Osteocyte (in vitro differentiated cells): Measurements from ENCODE around the gene GRID1. TPM values are rescaled to one million over a fixed set of nuclear protein-coding genes. Genes with fewer than 3 reads are reported as not detected.

Experiments
- DNase-seq: peaks from one replicate; pipeline ENCODE4 v3.0.0; 2021; ENCODE audit warnings: mixed read lengths; ENCODE audit not compliant: unreplicated experiment; ENCODE audit errors: extremely low spot score
- H3K27ac Mint-ChIP-seq: one replicate; pipeline ENCODE4 v1.8.0; 2021; ENCODE audit warnings: mild to moderate bottlenecking, mixed read lengths; ENCODE audit not compliant: unreplicated experiment
- H3K27me3 Mint-ChIP-seq: one replicate; pipeline ENCODE4 v1.8.0; 2021; ENCODE audit warnings: mixed read lengths; ENCODE audit not compliant: unreplicated experiment
- H3K36me3 Mint-ChIP-seq: one replicate; pipeline ENCODE4 v1.8.0; 2021; ENCODE audit warnings: mixed read lengths; ENCODE audit not compliant: unreplicated experiment
- H3K4me1 Mint-ChIP-seq: one replicate; pipeline ENCODE4 v1.8.0; 2021; ENCODE audit warnings: mixed read lengths; ENCODE audit not compliant: unreplicated experiment
- H3K4me3 Mint-ChIP-seq: one replicate; pipeline ENCODE4 v1.8.0; 2021; ENCODE audit warnings: mild to moderate bottlenecking, moderate library complexity, mixed read lengths; ENCODE audit not compliant: unreplicated experiment
- H3K9me3 Mint-ChIP-seq: one replicate; pipeline ENCODE4 v1.8.0; 2021; ENCODE audit warnings: mixed read lengths; ENCODE audit not compliant: unreplicated experiment
- CTCF ChIP-seq: fragments of 200-600 bp; sonication (generic); IDR thresholded peaks from 2 replicates; pipeline ENCODE4 v1.5.0; 2021; ENCODE audit warnings: antibody characterized with exemption, mild to moderate bottlenecking, moderate library complexity
- total RNA-seq: library from RNA; stranded (reverse); gene quantifications from 2 replicates; pipeline ENCODE4 v1.2.1, GENCODE V29; 2021

GRID1 gene
- total RNA-seq, 1 donor from 2014 or later, result 0.11 TPM

DNA sequence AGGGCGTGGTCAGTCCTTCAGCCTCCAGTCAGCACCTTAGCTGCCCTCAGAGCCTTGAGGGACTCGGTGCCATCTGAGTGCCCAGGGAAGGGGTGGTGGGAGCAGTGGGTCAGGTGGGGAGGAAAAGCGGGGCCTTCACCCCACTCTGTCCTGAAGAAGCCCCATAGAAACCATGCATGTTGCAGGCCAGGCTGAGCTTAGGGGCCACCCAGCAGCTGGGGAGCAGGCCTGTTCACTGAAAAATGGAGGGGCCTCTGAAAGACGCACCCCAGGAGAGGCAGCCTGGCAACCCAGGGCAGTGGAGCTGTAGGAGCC lies 144.3 kb downstream of the GRID1 start:
- H3K4me1 Mint-ChIP-seq, result no peaks in the 10 kb centered on the region
- no peak for TF ChIP-seq CTCF
- H3K4me3 Mint-ChIP-seq, result no peak overlapping the region
- no peak for DNase-seq
- H3K27me3 Mint-ChIP-seq, result no peaks in the 10 kb centered on the region
- no peaks in the 10 kb centered on the region for H3K9me3 Mint-ChIP-seq
- no peaks in the 10 kb centered on the region for H3K36me3 Mint-ChIP-seq
- no peak overlapping the region for H3K27ac Mint-ChIP-seq

GRCh38 chr10:86221442-86222335 lies 144.9 kb downstream of the GRID1 start:
- Mint-ChIP-seq H3K4me3 (no peak overlapping the region), H3K27me3 (no peaks in the 10 kb centered on the region), H3K36me3 (no peaks in the 10 kb centered on the region), H3K4me1 (no peaks in the 10 kb centered on the region), H3K27ac (no peak overlapping the region), H3K9me3 (no peaks in the 10 kb centered on the region)
- no peak for TF ChIP-seq CTCF
- no peak for DNase-seq

DNA sequence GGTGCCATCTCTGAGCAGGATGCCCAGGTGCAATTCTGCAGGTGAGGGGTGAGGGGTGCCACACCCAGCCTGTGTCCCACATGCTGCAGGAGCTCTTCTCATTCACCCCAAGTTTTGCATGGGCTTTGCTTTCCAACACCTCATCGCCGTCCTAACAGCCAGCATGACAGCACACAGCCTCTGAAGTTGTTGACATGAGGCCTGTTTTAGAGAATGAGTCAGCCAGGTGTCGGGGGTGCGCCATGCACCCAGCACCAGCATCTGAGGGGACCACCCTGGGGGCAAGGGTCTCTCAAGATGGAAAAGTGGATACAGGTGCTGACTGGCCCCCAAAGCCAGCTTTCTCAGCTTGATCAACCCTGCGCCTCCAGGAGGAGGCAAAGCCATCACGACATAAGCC lies 146.0 kb downstream of the GRID1 start:
- Mint-ChIP-seq H3K27ac (no peak overlapping the region), H3K36me3 (no peaks in the 10 kb centered on the region), H3K4me3 (no peak overlapping the region), H3K4me1 (no peaks in the 10 kb centered on the region), H3K9me3 (no peaks in the 10 kb centered on the region), H3K27me3 (no peaks in the 10 kb centered on the region)
- no peak for TF ChIP-seq CTCF
- DNase-seq, result no peak

DNA sequence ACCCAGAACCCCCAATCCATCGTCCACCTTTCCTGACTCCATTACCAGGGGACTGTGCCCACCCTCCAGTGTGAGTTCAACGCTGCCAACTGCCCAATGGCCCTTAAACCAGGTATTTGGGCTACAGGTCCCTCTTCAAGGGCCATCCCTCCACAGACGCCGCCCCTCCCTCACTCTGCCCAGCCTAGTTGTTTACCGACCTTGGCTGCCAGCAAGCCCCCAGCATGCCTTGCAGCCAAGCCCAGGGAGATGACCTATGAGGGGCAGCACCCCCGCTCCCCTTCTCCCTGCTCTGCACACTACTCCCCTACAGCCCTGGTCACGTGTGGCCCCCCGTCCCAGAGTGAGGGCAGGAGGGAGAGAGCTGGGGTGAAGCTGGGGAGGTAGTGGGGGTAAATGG lies 147.3 kb downstream of the GRID1 start:
- DNase-seq, result no peak
- Mint-ChIP-seq H3K27ac (no peak overlapping the region), H3K4me3 (no peak overlapping the region), H3K9me3 (no peaks in the 10 kb centered on the region), H3K27me3 (no peaks in the 10 kb centered on the region), H3K4me1 (no peaks in the 10 kb centered on the region), H3K36me3 (no peaks in the 10 kb centered on the region)
- TF ChIP-seq CTCF, result no peak

DNA sequence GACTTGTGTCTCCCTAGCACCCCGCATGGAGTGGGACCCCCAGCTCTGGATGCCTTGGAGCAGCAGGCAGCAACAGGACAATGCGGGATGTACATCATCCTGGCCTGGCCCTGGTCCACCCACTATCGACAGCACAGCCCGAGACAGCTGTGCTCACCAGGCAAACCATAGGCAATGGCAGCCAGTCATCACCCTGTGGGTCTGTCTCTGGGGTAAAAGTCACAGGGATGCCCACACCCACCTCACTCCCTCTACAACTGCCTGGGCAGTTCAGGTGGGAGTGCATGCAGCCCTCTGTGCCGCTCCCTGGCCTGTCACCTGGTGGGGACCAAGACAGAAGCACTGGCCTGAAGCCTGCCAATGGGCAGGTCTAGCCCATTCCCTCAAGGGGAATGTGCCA lies 147.8 kb downstream of the GRID1 start:
- Mint-ChIP-seq H3K4me1 (no peaks in the 10 kb centered on the region), H3K36me3 (no peaks in the 10 kb centered on the region), H3K27me3 (no peaks in the 10 kb centered on the region), H3K9me3 (no peaks in the 10 kb centered on the region), H3K4me3 (no peak overlapping the region), H3K27ac (no peak overlapping the region)
- no peak for TF ChIP-seq CTCF
- no peak for DNase-seq
